GM23248 (cell line): ENCODE measurements around the gene IL31.

ENCODE experiments used
- EZH2 ChIP-seq: fragments of 200-600 bp; sonication (generic); IDR thresholded peaks from 2 replicates; pipeline ENCODE4 v1.6.1; 2018; ENCODE audit warnings: antibody characterized with exemption, mild to moderate bottlenecking; ENCODE audit not compliant: insufficient read depth, poor library complexity, severe bottlenecking
- EZH2phosphoT487 ChIP-seq: fragments of 200-600 bp; sonication (generic); IDR thresholded peaks from 2 replicates; pipeline ENCODE4 v1.6.1; 2018; ENCODE audit warnings: antibody characterized with exemption, moderate library complexity, mild to moderate bottlenecking, low read depth; ENCODE audit not compliant: insufficient read depth

DNA sequence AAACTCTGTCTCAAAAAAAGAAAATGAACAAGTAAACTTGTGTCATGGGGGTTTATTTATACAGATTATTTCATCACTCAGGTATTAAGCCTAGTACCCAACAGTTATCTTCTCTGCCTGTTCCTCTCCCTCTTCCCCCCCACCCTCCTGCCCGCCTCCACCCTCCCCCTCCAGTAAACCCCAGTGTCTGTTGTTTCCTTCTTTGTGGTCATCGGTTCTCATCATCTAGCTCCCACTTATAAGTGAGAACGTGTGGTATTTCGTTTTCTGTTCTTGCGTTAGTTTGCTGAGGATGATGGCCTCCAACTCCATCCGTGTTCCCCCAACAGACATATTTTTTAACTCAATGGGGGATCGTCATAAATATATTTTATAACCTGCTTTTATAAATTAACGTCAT lies 12.3 kb downstream of the IL31 start:
- no peak for TF ChIP-seq EZH2
- no peak for TF ChIP-seq EZH2phosphoT487
